H1 (cell line): ENCODE results near the gene DLG5. TPM values are rescaled to one million over a fixed set of nuclear protein-coding genes. Genes with fewer than 3 reads are reported as not detected.

Source experiments
- CTCF ChIA-PET: fragments of 300-600 bp; sonication (Branson Sonifier 250); formaldehyde crosslinking; loops from one replicate; lab custom pipeline; 2021; ENCODE audit not compliant: partially characterized antibody; lab: Charles Lee
- POLR2A ChIA-PET: fragments of 300-600 bp; sonication (Branson Sonifier 250); formaldehyde crosslinking; loops from one replicate; lab custom pipeline; 2021; ENCODE audit warnings: inconsistent platforms; ENCODE audit not compliant: partially characterized antibody; lab: Charles Lee
- DNase-seq, 2 experiments: peaks; one replicate each; pipeline versions ENCODE4 v3.0.0 to v3.0.0-alpha.2; 2010 to 2022; ENCODE audit warnings: low spot score in 2 of 2, low read depth in 1 of 2, mixed read lengths in 1 of 2
- FAIRE-seq: peaks from 2 replicates; lab custom pipeline; 2011; peaks lifted over from hg19 to GRCh38; lab: Jason Lieb, UNC
- H2AFZ ChIP-seq: 2 replicates; pipeline ENCODE4 v1.8.1; 2012; ENCODE audit warnings: low read length, inconsistent platforms
- H2AK5ac ChIP-seq: 2 replicates; pipeline ENCODE4 v1.6.1; 2013; ENCODE audit warnings: low read depth, low read length
- H2BK120ac ChIP-seq: replicated peaks from 2 replicates; pipeline ENCODE3; 2013; ENCODE audit warnings: low read depth, low read length, inconsistent platforms
- H2BK12ac ChIP-seq: 2 replicates; pipeline ENCODE4 v1.6.1; 2013; ENCODE audit warnings: low read depth, low read length
- H2BK15ac ChIP-seq: 2 replicates; pipeline ENCODE4 v1.6.1; 2013; ENCODE audit warnings: low read length
- H2BK20ac ChIP-seq: 2 replicates; pipeline ENCODE4 v1.6.1; 2013; ENCODE audit warnings: low read length
- H2BK5ac ChIP-seq: 2 replicates; pipeline ENCODE4 v1.6.1; 2013; ENCODE audit warnings: low read depth, low read length
- H3K14ac ChIP-seq: 2 replicates; pipeline ENCODE4 v1.6.1; 2013; ENCODE audit warnings: inconsistent platforms; ENCODE audit not compliant: insufficient read length
- H3K18ac ChIP-seq: 2 replicates; pipeline ENCODE4 v1.6.1; 2013; ENCODE audit warnings: low read length; ENCODE audit errors: extremely low read depth
- H3K23ac ChIP-seq: 2 replicates; pipeline ENCODE4 v1.6.1; 2013; ENCODE audit warnings: inconsistent platforms; ENCODE audit not compliant: insufficient read length
- H3K23me2 ChIP-seq: 2 replicates; pipeline ENCODE4 v1.6.1; 2013; ENCODE audit warnings: low read depth, low read length
- H3K27ac ChIP-seq: 2 replicates; pipeline ENCODE4 v1.6.1; 2011; ENCODE audit warnings: low read depth, low read length, inconsistent platforms
- H3K27me3 ChIP-seq, 4 experiments: replicated peaks in 1 of 4; 1 replicate in 1 of 4; 2 replicates in 3 of 4; pipeline versions ENCODE4 v1.6.1 to v1.8.1; 2011 to 2013; ENCODE audit warnings: low read length in 3 of 4, mild to moderate bottlenecking in 3 of 4, inconsistent platforms in 2 of 4, mixed read lengths in 2 of 4, moderate library complexity in 1 of 4; ENCODE audit not compliant: control insufficient read depth in 3 of 4, insufficient read depth in 3 of 4; ENCODE audit errors: extremely low read depth in 1 of 4
- H3K36me3 ChIP-seq, 4 experiments: 2 replicates each; pipeline versions ENCODE4 v1.6.1 to v1.8.1; 2011 to 2013; ENCODE audit warnings: mild to moderate bottlenecking in 4 of 4, low read length in 3 of 4, moderate library complexity in 2 of 4, control low read depth in 1 of 4, inconsistent platforms in 1 of 4; ENCODE audit not compliant: insufficient read depth in 4 of 4, control insufficient read depth in 2 of 4
- H3K4ac ChIP-seq: replicated peaks from 2 replicates; pipeline ENCODE3; 2013; ENCODE audit warnings: low read length, low read depth, mixed read lengths, inconsistent platforms; ENCODE audit not compliant: insufficient read length
- H3K4me1 ChIP-seq, 4 experiments: replicated peaks in 1 of 4; 1 replicate in 1 of 4; 2 replicates in 3 of 4; pipeline versions ENCODE4 v1.6.1 to v1.8.1; 2011 to 2013; ENCODE audit warnings: low read length in 3 of 4, inconsistent platforms in 2 of 4, mixed read lengths in 1 of 4; ENCODE audit not compliant: insufficient read depth in 4 of 4, control insufficient read depth in 3 of 4
- H3K4me2 ChIP-seq, 2 experiments: 2 replicates each; pipeline versions ENCODE4 v1.6.1 to v1.8.1; 2011 to 2013; ENCODE audit warnings: low read depth in 2 of 2, low read length in 2 of 2, control low read depth in 1 of 2, inconsistent platforms in 1 of 2, mild to moderate bottlenecking in 1 of 2; ENCODE audit not compliant: insufficient read depth in 1 of 2
- H3K4me3 ChIP-seq, 4 experiments: fragments of 200-600, 300-600 bp in 1 of 4; sonication (generic), shearing (Covaris generic), sonication (Bioruptor Twin) in 1 of 4; 2 replicates each; pipeline versions ENCODE4 v1.5.1 to v1.8.1; 2011 to 2016; ENCODE audit warnings: low read length in 4 of 4, low read depth in 3 of 4, control low read depth in 2 of 4, inconsistent platforms in 2 of 4, mild to moderate bottlenecking in 2 of 4, mixed read lengths in 1 of 4, moderate library complexity in 1 of 4; ENCODE audit not compliant: insufficient read depth in 2 of 4; ENCODE audit errors: extremely low read depth in 1 of 4
- H3K56ac ChIP-seq: replicated peaks from 2 replicates; pipeline ENCODE3; 2013; ENCODE audit warnings: low read depth, mild to moderate bottlenecking, mixed read lengths, low read length, inconsistent platforms; ENCODE audit not compliant: insufficient read length
- H3K79me1 ChIP-seq: 2 replicates; pipeline ENCODE4 v1.6.1; 2013; ENCODE audit warnings: low read depth, low read length, control low read depth
- H3K79me2 ChIP-seq, 2 experiments: 2 replicates each; pipeline versions ENCODE4 v1.6.1 to v1.8.1; 2012 to 2013; ENCODE audit warnings: low read length in 2 of 2, mild to moderate bottlenecking in 2 of 2, inconsistent platforms in 1 of 2; ENCODE audit not compliant: insufficient read depth in 2 of 2, control insufficient read depth in 1 of 2
- H3K9ac ChIP-seq, 4 experiments: replicated peaks in 1 of 4; 1 replicate in 1 of 4; 2 replicates in 3 of 4; pipeline versions ENCODE4 v1.6.1 to v1.8.1; 2011 to 2013; ENCODE audit warnings: low read depth in 3 of 4, low read length in 3 of 4, control low read depth in 2 of 4, mild to moderate bottlenecking in 2 of 4, moderate library complexity in 2 of 4, inconsistent platforms in 1 of 4; ENCODE audit errors: extremely low read depth in 1 of 4
- H3K9me3 ChIP-seq, 2 experiments: 2 replicates each; pipeline versions ENCODE4 v1.6.1 to v1.8.1; 2012 to 2013; ENCODE audit warnings: mild to moderate bottlenecking in 2 of 2, moderate library complexity in 2 of 2, control low read depth in 1 of 2, inconsistent platforms in 1 of 2, low read depth in 1 of 2, low read length in 1 of 2, mixed read lengths in 1 of 2; ENCODE audit not compliant: insufficient read depth in 2 of 2
- H4K20me1 ChIP-seq, 2 experiments: replicated peaks in 1 of 2; 2 replicates each; pipeline versions ENCODE3 to v1.8.1; 2011 to 2013; ENCODE audit warnings: inconsistent platforms in 2 of 2, low read length in 2 of 2, mild to moderate bottlenecking in 1 of 2; ENCODE audit not compliant: insufficient read depth in 2 of 2, control insufficient read depth in 1 of 2
- H4K5ac ChIP-seq: 2 replicates; pipeline ENCODE4 v1.6.1; 2013; ENCODE audit warnings: low read length, low read depth, mixed read lengths, inconsistent platforms; ENCODE audit not compliant: insufficient read length
- H4K8ac ChIP-seq: 2 replicates; pipeline ENCODE4 v1.8.0; 2013; ENCODE audit warnings: mild to moderate bottlenecking, moderate library complexity, low read length, inconsistent platforms; ENCODE audit not compliant: insufficient read depth; ENCODE audit errors: extremely low read depth
- H4K91ac ChIP-seq: replicated peaks from 2 replicates; pipeline ENCODE3; 2013; ENCODE audit warnings: low read length, mixed read lengths, inconsistent platforms; ENCODE audit not compliant: insufficient read length
- ATF3 ChIP-seq: IDR thresholded peaks from 2 replicates; pipeline ENCODE4 v1.6.1; 2011; ENCODE audit warnings: low read depth, mild to moderate bottlenecking, low read length; ENCODE audit not compliant: insufficient read depth
- BRCA1 ChIP-seq: IDR thresholded peaks from 2 replicates; pipeline ENCODE4 v1.6.1; 2012; ENCODE audit warnings: low read depth, low read length, improper control_type of control experiment
- POLR2AphosphoS5 ChIP-seq: IDR thresholded peaks from 2 replicates; pipeline ENCODE4 v1.6.1; 2011; ENCODE audit warnings: low read depth, low read length
- SP2 ChIP-seq: IDR thresholded peaks from 2 replicates; pipeline ENCODE4 v1.6.1; 2012; ENCODE audit warnings: mild to moderate bottlenecking, low read length, inconsistent platforms
- TAF1 ChIP-seq: IDR thresholded peaks from 2 replicates; pipeline ENCODE4 v1.6.1; 2011; ENCODE audit warnings: mild to moderate bottlenecking, low read depth, low read length
- TCF12 ChIP-seq: IDR thresholded peaks from 2 replicates; pipeline ENCODE4 v1.6.1; 2011; ENCODE audit warnings: low read depth, mild to moderate bottlenecking, low read length
- WGBS, 2 experiments: shearing (Covaris generic) in 1 of 2; methylation state at CpG; one replicate each; pipeline versions ENCODE4 v1.1.6 to v1.1.7; 2013 to 2015; ENCODE audit warnings: low lambda C conversion rate in 2 of 2, mixed read lengths in 2 of 2, inconsistent platforms in 1 of 2, low coverage in 1 of 2, missing lambda C conversion rate in 1 of 2; ENCODE audit not compliant: insufficient replicate concordance in 2 of 2, insufficient coverage in 1 of 2, insufficient read length in 1 of 2; ENCODE audit errors: extremely low coverage in 1 of 2, missing lambda C conversion rate in 1 of 2; 5-methylcytosine and 5-hydroxymethylcytosine counted together
- polyA plus RNA-seq, 7 experiments: library from polyadenylated mRNA; depleted of rRNA in 3 of 7; stranded (reverse) in 5 of 7; unstranded in 2 of 7; fragments of >200 nt in 5 of 7; fragments of 200-250 nt in 2 of 7; gene quantifications; 1 replicate in 5 of 7; 2 replicates in 1 of 7; 4 replicates in 1 of 7; pipeline versions ENCODE4 v1.2.1 to v1.2.3, GENCODE V29; 2011 to 2013; ENCODE audit warnings: missing spikeins in 2 of 7, mixed read lengths in 2 of 7
- total RNA-seq: library from RNA; stranded (reverse); fragmentation: NEBNext Ultra II Directional; extraction: Animal tissue kit (Norgen Biotek cat#: 25700); gene quantifications from 2 replicates; pipeline ENCODE4 v1.2.1, GENCODE V29; 2021

DLG5 gene
- total and polyA plus RNA-seq, 2 of the 8 experiments (the other 6 are each of a cell fraction or from before 2014, with no cell fraction given) = 15.6 to 71.4 TPM

GRCh38 chr10:77741746-77742145, 184.8 kb downstream of the DLG5 start:
- Histone ChIP-seq H3K56ac (no peak overlapping the region), H3K18ac (no peak overlapping the region), H2BK12ac (no peak overlapping the region), H3K4me1 (no peaks in the 10 kb centered on the region), H2BK120ac (no peak overlapping the region), H3K4me2 (no peak overlapping the region), H3K4ac (no peak overlapping the region), H2AFZ (no peak overlapping the region), H2BK5ac (no peak overlapping the region), H3K4me3 (no peak overlapping the region), H4K8ac (no peak overlapping the region), H3K27ac (no peak overlapping the region), H3K9ac (no peak overlapping the region), H4K5ac (no peak overlapping the region), H2BK20ac (no peak overlapping the region), H4K91ac (no peak overlapping the region), H2AK5ac (no peak overlapping the region), H3K36me3 (no peaks in the 10 kb centered on the region), H3K79me2 (no peaks in the 10 kb centered on the region), H3K23me2 (no peaks in the 10 kb centered on the region), H4K20me1 (no peaks in the 10 kb centered on the region), H3K9me3 (peaks cover 15 to 20% of the 10 kb centered on the region in 2 experiments), H3K23ac (no peak overlapping the region), H3K79me1 (no peaks in the 10 kb centered on the region), H2BK15ac (no peak overlapping the region), H3K14ac (no peak overlapping the region), H3K27me3 (peaks cover 0 to 3% (median 0%) of the 10 kb centered on the region in 4 experiments; a peak in 1 of 7 replicates)
- POLR2A ChIA-PET = no interaction called here
- FAIRE-seq (no peak), DNase-seq (no peak)
- 90% methylated on average over 2 of the region's 2 CpGs; no CpG with 5 or more reads in 1 of the 2 experiments for WGBS, 2 experiments
- CTCF ChIA-PET = interaction anchor here (0.8 to 2.2 kb wide), 5 partner anchors 13 to 30 kb away, joined by 3 to 7 read pairs (median 6); no protein-coding TSS in a partner anchor
- TF ChIP-seq ATF3 = no peak
- TF ChIP-seq POLR2AphosphoS5 = no peak
- no peak for TF ChIP-seq BRCA1
- TF ChIP-seq SP2 = no peak
- TF ChIP-seq TCF12 = no peak
- no peak for TF ChIP-seq TAF1
